HL-60 (cell line): ENCODE data around the gene COL20A1.

ENCODE experiments used
- CTCF ChIP-seq: IDR thresholded peaks from one replicate; pipeline ENCODE4 v1.5.1; 2011; ENCODE audit warnings: low read length, control low read depth, inconsistent platforms; ENCODE audit not compliant: insufficient read depth
- GABPA ChIP-seq: IDR thresholded peaks from 2 replicates; pipeline ENCODE4 v1.6.1; 2012; ENCODE audit warnings: low read depth
- POLR2AphosphoS5 ChIP-seq: IDR thresholded peaks from 2 replicates; pipeline ENCODE4 v1.6.1; 2012; ENCODE audit warnings: low read depth
- REST ChIP-seq: IDR thresholded peaks from 2 replicates; pipeline ENCODE4 v1.6.1; 2012; ENCODE audit warnings: low read depth; ENCODE audit not compliant: insufficient replicate concordance

- TF ChIP-seq CTCF, result no peak
- no peak for TF ChIP-seq POLR2AphosphoS5
- TF ChIP-seq REST, result no peak
- TF ChIP-seq GABPA, result no peak
Observed at GRCh38 chr20:63292292-63292701, 689 bp upstream of the COL20A1 start.
